Measurements from ENCODE around the gene SPDYE9. TPM values are rescaled to one million over a fixed set of nuclear protein-coding genes. Genes with fewer than 3 reads are reported as not detected.

Gene SPDYE9, protein sequence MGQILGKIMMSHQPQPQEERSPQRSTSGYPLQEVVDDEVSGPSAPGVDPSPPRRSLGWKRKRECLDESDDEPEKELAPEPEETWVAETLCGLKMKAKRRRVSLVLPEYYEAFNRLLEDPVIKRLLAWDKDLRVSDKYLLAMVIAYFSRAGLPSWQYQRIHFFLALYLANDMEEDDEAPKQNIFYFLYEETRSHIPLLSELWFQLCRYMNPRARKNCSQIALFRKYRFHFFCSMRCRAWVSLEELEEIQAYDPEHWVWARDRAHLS
- total RNA-seq = not detected in 2 replicates

DNA sequence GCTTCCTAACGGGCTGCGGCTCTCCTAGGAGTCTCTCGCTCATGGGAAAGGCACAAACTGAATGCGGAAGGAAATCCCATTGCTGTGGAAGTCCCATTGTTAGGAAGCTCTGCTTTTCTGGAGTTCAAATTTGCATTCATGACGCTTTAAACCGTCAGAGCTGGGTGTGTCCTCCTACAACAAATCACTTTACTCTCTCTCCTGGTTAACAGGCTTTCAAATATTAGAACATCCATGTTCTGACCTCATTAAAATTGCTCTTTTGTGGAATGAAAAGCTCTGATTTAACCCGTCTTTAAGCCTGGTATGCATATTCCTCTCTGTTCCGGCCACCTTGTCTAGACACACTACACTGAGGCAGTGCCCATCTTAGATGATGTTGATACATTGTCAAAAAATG, at the start of gene SPDYE9:
SPDYE9 (minus strand) TSS at position 101 of the 400 bp plus-strand sequence. CDS start 1,800 bp downstream, outside the sequence.

DNA sequence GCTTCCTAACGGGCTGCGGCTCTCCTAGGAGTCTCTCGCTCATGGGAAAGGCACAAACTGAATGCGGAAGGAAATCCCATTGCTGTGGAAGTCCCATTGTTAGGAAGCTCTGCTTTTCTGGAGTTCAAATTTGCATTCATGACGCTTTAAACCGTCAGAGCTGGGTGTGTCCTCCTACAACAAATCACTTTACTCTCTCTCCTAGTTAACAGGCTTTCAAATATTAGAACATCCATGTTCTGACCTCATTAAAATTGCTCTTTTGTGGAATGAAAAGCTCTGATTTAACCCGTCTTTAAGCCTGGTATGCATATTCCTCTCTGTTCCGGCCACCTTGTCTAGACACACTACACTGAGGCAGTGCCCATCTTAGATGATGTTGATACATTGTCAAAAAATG, 28.0 kb downstream of the SPDYE9 start, which contains the start of gene SPDYE11:
SPDYE11 (minus strand) TSS at position 101 of the 400 bp plus-strand sequence. CDS start 1,800 bp downstream, outside the sequence.

DNA sequence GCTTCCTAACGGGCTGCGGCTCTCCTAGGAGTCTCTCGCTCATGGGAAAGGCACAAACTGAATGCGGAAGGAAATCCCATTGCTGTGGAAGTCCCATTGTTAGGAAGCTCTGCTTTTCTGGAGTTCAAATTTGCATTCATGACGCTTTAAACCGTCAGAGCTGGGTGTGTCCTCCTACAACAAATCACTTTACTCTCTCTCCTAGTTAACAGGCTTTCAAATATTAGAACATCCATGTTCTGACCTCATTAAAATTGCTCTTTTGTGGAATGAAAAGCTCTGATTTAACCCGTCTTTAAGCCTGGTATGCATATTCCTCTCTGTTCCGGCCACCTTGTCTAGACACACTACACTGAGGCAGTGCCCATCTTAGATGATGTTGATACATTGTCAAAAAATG, 56.2 kb downstream of the SPDYE9 start, which contains the start of gene SPDYE8:
SPDYE8 (minus strand) TSS at position 101 of the 400 bp plus-strand sequence. CDS start 1,800 bp downstream, outside the sequence.

Small RNA genes within 50 kb of the gene (small RNA-seq; reads per million reads assigned to genes)
- not detected for gene RF00019 (ENCODE audit: low replicate concordance)

Other genes starting within 250 kb of the SPDYE9 start
- 10.5 and 11.9 TPM in 2 replicates for gene POM121, start 160.9 kb downstream of the SPDYE9 start, total RNA-seq
- not detected in 2 replicates for gene TRIM74, start 116.6 kb downstream of the SPDYE9 start, total RNA-seq
- gene SPDYE8, start 56.3 kb downstream of the SPDYE9 start, total RNA-seq = not detected in 2 replicates
- gene SPDYE11, start 28.1 kb downstream of the SPDYE9 start, total RNA-seq = not detected in 2 replicates
- 21.4 and 26.6 TPM in 2 replicates for gene NSUN5, start 222.8 kb upstream of the SPDYE9 start, total RNA-seq
- not detected in 2 replicates for gene TRIM50, start 242.0 kb upstream of the SPDYE9 start, total RNA-seq
- not detected in 2 replicates for gene FKBP6, start 242.1 kb upstream of the SPDYE9 start, total RNA-seq

Measured in placental pericyte (primary cell).